ENCODE measurements around the gene KIFC3. TPM values are rescaled to one million over a fixed set of nuclear protein-coding genes. Genes with fewer than 3 reads are reported as not detected.

KIFC3 gene
- total and polyA plus RNA-seq, 2 of the 13 experiments (the other 11 are each of a cell fraction or from before 2014, with no cell fraction given): 42.1 to 45.3 TPM

- TF ChIP-seq EHMT2 (IDR thresholded peaks at IDR 0.05; ENCODE audit: borderline replicate concordance, low read depth, low read length): 0 out of 2 replicates have a peak, but pooled peaks have one; percentile 51
- no peak for TF ChIP-seq TCF7L2 (IDR thresholded peaks at IDR 0.05; ENCODE audit: low read depth, low read length)
- no peak for TF ChIP-seq ZNF816 (CRISPR knock-in tag; IDR thresholded peaks at IDR 0.05; ENCODE audit: borderline replicate concordance)
- TF ChIP-seq GMEB1 (CRISPR knock-in tag; IDR thresholded peaks at IDR 0.05; ENCODE audit: borderline replicate concordance): peak; percentile 11; the same call in 1 of the 2 replicates
- TF ChIP-seq ZNF580 (CRISPR knock-in tag; IDR thresholded peaks at IDR 0.05; ENCODE audit: borderline replicate concordance, low read depth): peak; percentile 62; the same call in 1 of the 2 replicates
- TF ChIP-seq TEF (CRISPR knock-in tag; IDR thresholded peaks at IDR 0.05): no peak
- no peak for TF ChIP-seq RNF2 (conservative IDR thresholded peaks at IDR 0.05; ENCODE audit: low read depth)
- TF ChIP-seq CHD2 (IDR thresholded peaks at IDR 0.05; ENCODE audit: low read depth, low read length): no peak
- no peak for TF ChIP-seq CSRNP2 (CRISPR knock-in tag; conservative IDR thresholded peaks at IDR 0.05; ENCODE audit: low read depth)
- TF ChIP-seq CENPX (CRISPR knock-in tag; IDR thresholded peaks at IDR 0.05): no peak
- TF ChIP-seq KDM5B (CRISPR knock-in tag; IDR thresholded peaks at IDR 0.05; ENCODE audit: borderline replicate concordance): no peak
- TF ChIP-seq ZNF205 (CRISPR knock-in tag; IDR thresholded peaks at IDR 0.05): peak; percentile 60; the same call in 1 of the 2 replicates
- peak; percentile 60 for TF ChIP-seq ZNF687 (CRISPR knock-in tag; IDR thresholded peaks at IDR 0.05)
- TF ChIP-seq ADNP (CRISPR knock-in tag; IDR thresholded peaks at IDR 0.05): peak; percentile 96
- peak; percentile 74; the same call in 1 of the 2 replicates for TF ChIP-seq SOX5 (CRISPR knock-in tag; IDR thresholded peaks at IDR 0.05; ENCODE audit: borderline replicate concordance)
- 0 out of 2 replicates have a peak, but pooled peaks have one; percentile 18 for TF ChIP-seq ZNF567 (CRISPR knock-in tag; IDR thresholded peaks at IDR 0.05; ENCODE audit: borderline replicate concordance)
- TF ChIP-seq TFE3 (CRISPR knock-in tag; IDR thresholded peaks at IDR 0.05): peak; percentile 23; the same call in 1 of the 2 replicates
- TF ChIP-seq ZNF484 (CRISPR knock-in tag; IDR thresholded peaks at IDR 0.05; ENCODE audit: borderline replicate concordance, low read depth): no peak
Measured at GRCh38 chr16:57781741-57782606, 20.3 kb downstream of the KIFC3 start (continued).

All from HepG2 (cell line).